Loucy (cell line): Measurements from ENCODE around the gene EFTUD2.

Experiments
- H2AFZ ChIP-seq: fragments of 200-600 bp; sonication (generic); 2 replicates; pipeline ENCODE4 v1.6.0; 2016; ENCODE audit warnings: antibody characterized with exemption, mild to moderate bottlenecking, low read length, moderate library complexity
- H3F3A ChIP-seq: fragments of 200-600 bp; 2 replicates; pipeline ENCODE4 v1.6.0; 2016; ENCODE audit warnings: antibody characterized with exemption, low read depth, mild to moderate bottlenecking
- H3K27me3 ChIP-seq: fragments of 200-600 bp; sonication (generic); 2 replicates; pipeline ENCODE4 v1.6.1; 2014; ENCODE audit warnings: low read length, mild to moderate bottlenecking; ENCODE audit not compliant: insufficient read depth, poor library complexity, severe bottlenecking
- H3K36me3 ChIP-seq: fragments of 200-600 bp; sonication (generic); 2 replicates; pipeline ENCODE4 v1.6.1; 2016; ENCODE audit warnings: low read length; ENCODE audit not compliant: insufficient read depth
- H3K4me1 ChIP-seq: fragments of 200-600 bp; sonication (generic); 2 replicates; pipeline ENCODE4 v1.5.1; 2014; ENCODE audit warnings: low read length, mild to moderate bottlenecking; ENCODE audit not compliant: insufficient read depth, poor library complexity, severe bottlenecking
- H3K4me2 ChIP-seq: fragments of 200-600 bp; sonication (generic); 2 replicates; pipeline ENCODE4 v1.6.0; 2014; ENCODE audit warnings: antibody characterized with exemption, low read length, low read depth, mild to moderate bottlenecking; ENCODE audit not compliant: poor library complexity, severe bottlenecking
- H3K4me3 ChIP-seq: fragments of 200-600 bp; sonication (generic); 2 replicates; pipeline ENCODE4 v1.5.1; 2014; ENCODE audit warnings: low read length, mild to moderate bottlenecking, mixed read lengths; ENCODE audit not compliant: poor library complexity, severe bottlenecking
- H3K79me2 ChIP-seq: fragments of 200-600 bp; sonication (generic); 2 replicates; pipeline ENCODE4 v1.6.1; 2014; ENCODE audit warnings: low read length; ENCODE audit not compliant: insufficient read depth
- H3K9ac ChIP-seq: fragments of 200-600 bp; sonication (generic); 2 replicates; pipeline ENCODE4 v1.6.0; 2014; ENCODE audit warnings: mild to moderate bottlenecking, low read depth, low read length, moderate library complexity; ENCODE audit not compliant: poor library complexity, severe bottlenecking
- H3K9me2 ChIP-seq: fragments of 200-600 bp; sonication (generic); replicated peaks from 2 replicates; pipeline ENCODE4 v1.6.1; 2016; ENCODE audit warnings: low read depth, low read length, mixed read lengths
- H3K9me3 ChIP-seq: fragments of 200-600 bp; sonication (generic); 2 replicates; pipeline ENCODE4 v1.6.1; 2014; ENCODE audit warnings: mild to moderate bottlenecking, antibody characterized with exemption, low read length, low read depth; ENCODE audit not compliant: insufficient read depth
- H4K20me1 ChIP-seq: fragments of 200-600 bp; sonication (generic); 2 replicates; pipeline ENCODE4 v1.6.0; 2014; ENCODE audit warnings: antibody characterized with exemption, low read length, mild to moderate bottlenecking; ENCODE audit not compliant: insufficient read depth, poor library complexity, severe bottlenecking
- EZH2phosphoT487 ChIP-seq: fragments of 200-600 bp; IDR thresholded peaks from 2 replicates; pipeline ENCODE4 v1.6.1; 2018; ENCODE audit warnings: antibody characterized with exemption, mild to moderate bottlenecking, moderate library complexity, borderline replicate concordance
- TF ChIP-seq, protein P1 (sequence below): fragments of 200-600 bp; sonication (generic); conservative IDR thresholded peaks from 2 replicates; pipeline ENCODE4 v1.5.1; 2014; ENCODE audit warnings: mild to moderate bottlenecking, antibody characterized with exemption, low read length

Gene EFTUD2

DNA sequence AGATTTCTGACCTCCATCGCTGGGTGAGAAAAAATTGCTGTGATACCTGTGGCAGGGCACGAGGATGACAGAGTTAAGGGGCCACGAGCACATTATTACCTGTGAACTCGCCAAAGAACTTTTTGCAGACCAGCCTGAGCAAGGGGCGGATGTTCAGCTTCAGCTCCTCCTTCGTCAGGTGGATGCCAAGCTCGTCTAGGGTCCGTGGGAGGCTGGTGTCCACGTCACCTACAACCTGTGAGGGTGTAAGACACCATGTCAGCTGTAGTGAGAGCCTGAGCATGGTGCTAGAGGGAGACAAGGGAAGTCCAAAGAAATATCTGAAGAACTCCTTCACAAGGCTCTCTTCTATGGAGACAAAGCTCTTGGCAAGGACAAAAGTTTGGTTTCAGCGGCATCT lies 34.4 kb downstream of the EFTUD2 start:
- Histone ChIP-seq H3K4me1 (no peaks in the 10 kb centered on the region), H3K36me3 (peaks cover 81% of the 10 kb centered on the region; the same call in 1 of the 2 replicates), H3F3A (no peaks in the 10 kb centered on the region; the same call in 1 of the 2 replicates), H3K27me3 (no peaks in the 10 kb centered on the region), H3K4me3 (no peak overlapping the region), H3K9me2 (no peaks in the 10 kb centered on the region), H3K79me2 (no peaks in the 10 kb centered on the region), H2AFZ (no peak overlapping the region), H3K9me3 (no peaks in the 10 kb centered on the region), H4K20me1 (no peaks in the 10 kb centered on the region), H3K4me2 (no peak overlapping the region), H3K9ac (no peak overlapping the region)
- TF ChIP-seq EZH2phosphoT487: no peak
- TF ChIP-seq, protein P1, sequence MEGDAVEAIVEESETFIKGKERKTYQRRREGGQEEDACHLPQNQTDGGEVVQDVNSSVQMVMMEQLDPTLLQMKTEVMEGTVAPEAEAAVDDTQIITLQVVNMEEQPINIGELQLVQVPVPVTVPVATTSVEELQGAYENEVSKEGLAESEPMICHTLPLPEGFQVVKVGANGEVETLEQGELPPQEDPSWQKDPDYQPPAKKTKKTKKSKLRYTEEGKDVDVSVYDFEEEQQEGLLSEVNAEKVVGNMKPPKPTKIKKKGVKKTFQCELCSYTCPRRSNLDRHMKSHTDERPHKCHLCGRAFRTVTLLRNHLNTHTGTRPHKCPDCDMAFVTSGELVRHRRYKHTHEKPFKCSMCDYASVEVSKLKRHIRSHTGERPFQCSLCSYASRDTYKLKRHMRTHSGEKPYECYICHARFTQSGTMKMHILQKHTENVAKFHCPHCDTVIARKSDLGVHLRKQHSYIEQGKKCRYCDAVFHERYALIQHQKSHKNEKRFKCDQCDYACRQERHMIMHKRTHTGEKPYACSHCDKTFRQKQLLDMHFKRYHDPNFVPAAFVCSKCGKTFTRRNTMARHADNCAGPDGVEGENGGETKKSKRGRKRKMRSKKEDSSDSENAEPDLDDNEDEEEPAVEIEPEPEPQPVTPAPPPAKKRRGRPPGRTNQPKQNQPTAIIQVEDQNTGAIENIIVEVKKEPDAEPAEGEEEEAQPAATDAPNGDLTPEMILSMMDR: no peak

GRCh38 chr17:44863061-44863918 lies 36.0 kb downstream of the EFTUD2 start:
- Histone ChIP-seq H2AFZ (no peak overlapping the region), H3K27me3 (no peaks in the 10 kb centered on the region), H4K20me1 (no peaks in the 10 kb centered on the region), H3K9me3 (no peaks in the 10 kb centered on the region), H3K79me2 (no peaks in the 10 kb centered on the region), H3K36me3 (peaks cover 81% of the 10 kb centered on the region; the same call in 1 of the 2 replicates), H3K4me1 (no peaks in the 10 kb centered on the region), H3K9me2 (no peaks in the 10 kb centered on the region), H3F3A (no peaks in the 10 kb centered on the region; the same call in 1 of the 2 replicates), H3K9ac (no peak overlapping the region), H3K4me3 (no peak overlapping the region), H3K4me2 (no peak overlapping the region)
- no peak for TF ChIP-seq EZH2phosphoT487
- TF ChIP-seq, protein P1: no peak

GRCh38 chr17:44862278-44862914 lies 36.8 kb downstream of the EFTUD2 start:
- no peak overlapping the region for H3K9ac ChIP-seq
- no peaks in the 10 kb centered on the region; the same call in 1 of the 2 replicates for H3F3A ChIP-seq
- no peaks in the 10 kb centered on the region for H3K4me1 ChIP-seq
- no peaks in the 10 kb centered on the region for H3K27me3 ChIP-seq
- TF ChIP-seq EZH2phosphoT487: no peak
- TF ChIP-seq, protein P1: no peak
- no peaks in the 10 kb centered on the region for H3K9me2 ChIP-seq
- H3K9me3 ChIP-seq: no peaks in the 10 kb centered on the region
- H3K4me2 ChIP-seq: no peak overlapping the region
- no peak overlapping the region for H3K4me3 ChIP-seq
- H4K20me1 ChIP-seq: no peaks in the 10 kb centered on the region
- H3K36me3 ChIP-seq: peaks cover 79% of the 10 kb centered on the region; the same call in 1 of the 2 replicates
- no peaks in the 10 kb centered on the region for H3K79me2 ChIP-seq
- no peak overlapping the region for H2AFZ ChIP-seq
